PC-3 (cell line): Measurements from ENCODE around the gene CCDC63. TPM values are rescaled to one million over a fixed set of nuclear protein-coding genes. Genes with fewer than 3 reads are reported as not detected.

ENCODE experiments used
- ATAC-seq: fragments of 200-7000 bp; cut with Tn5 transposase; 2 replicates; pipeline ENCODE4 v1.9.1; 2020; ENCODE audit warnings: mild to moderate bottlenecking, moderate library complexity
- BruUV-seq: library from RNA; stranded (reverse); fragments of 400-500 nt; replicated peaks from 2 replicates; lab custom pipeline; 2021; lab: Mats Ljungman, UMichigan
- CTCF ChIA-PET: fragments of 300-600 bp; sonication (Branson Sonifier 250); formaldehyde crosslinking; loops from one replicate; lab custom pipeline; 2022; ENCODE audit warnings: antibody characterized with exemption; lab: Charles Lee
- POLR2A ChIA-PET: fragments of 300-600 bp; sonication (Branson Sonifier 250); formaldehyde crosslinking; loops from one replicate; lab custom pipeline; 2022; ENCODE audit warnings: antibody characterized with exemption; ENCODE audit not compliant: unreplicated experiment; lab: Charles Lee
- DNase-seq: peaks from one replicate; pipeline ENCODE4 v3.0.0-alpha.2; 2015
- H2AFZ ChIP-seq: fragments of 300-600 bp; sonication (generic); 2 replicates; pipeline ENCODE4 v1.6.0; 2016; ENCODE audit warnings: antibody characterized with exemption, low read length
- H3F3A ChIP-seq: fragments of 300-600 bp; sonication (generic); one replicate; pipeline ENCODE4 v1.6.0; 2017; ENCODE audit warnings: antibody characterized with exemption, low read length, control low read depth, mild to moderate bottlenecking; ENCODE audit not compliant: unreplicated experiment
- H3K27ac ChIP-seq: fragments of 300-600 bp; sonication (generic); 2 replicates; pipeline ENCODE4 v1.5.1; 2016; ENCODE audit warnings: mild to moderate bottlenecking, low read length
- H3K27me3 ChIP-seq: fragments of 300-600 bp; sonication (generic); 2 replicates; pipeline ENCODE4 v1.6.1; 2016; ENCODE audit warnings: low read length, mixed read lengths
- H3K36me3 ChIP-seq: fragments of 300-600 bp; sonication (generic); 2 replicates; pipeline ENCODE4 v1.6.1; 2016; ENCODE audit warnings: low read depth, mixed run types, low read length, mixed read lengths
- H3K4me1 ChIP-seq: fragments of 300-600 bp; sonication (generic); 2 replicates; pipeline ENCODE4 v1.5.1; 2016; ENCODE audit warnings: low read length; ENCODE audit not compliant: insufficient read depth
- H3K4me2 ChIP-seq: fragments of 300-600 bp; sonication (generic); 2 replicates; pipeline ENCODE4 v1.6.0; 2016; ENCODE audit warnings: low read length
- H3K4me3 ChIP-seq: fragments of 300-600 bp; sonication (generic); 2 replicates; pipeline ENCODE4 v1.5.1; 2016; ENCODE audit warnings: mild to moderate bottlenecking, low read length, mixed read lengths
- H3K79me2 ChIP-seq: fragments of 300-600 bp; sonication (generic); 2 replicates; pipeline ENCODE4 v1.6.1; 2017; ENCODE audit warnings: low read length, mixed read lengths
- H3K9ac ChIP-seq: fragments of 300-600 bp; sonication (generic); 2 replicates; pipeline ENCODE4 v1.6.0; 2016; ENCODE audit warnings: mild to moderate bottlenecking, low read length
- H3K9me2 ChIP-seq: fragments of 300-600 bp; sonication (generic); replicated peaks from 2 replicates; pipeline ENCODE4 v1.6.1; 2016; ENCODE audit warnings: mixed run types, low read length, mixed read lengths
- H3K9me3 ChIP-seq: fragments of 300-600 bp; sonication (generic); 2 replicates; pipeline ENCODE4 v1.6.1; 2016; ENCODE audit warnings: low read length, mixed read lengths
- H4K20me1 ChIP-seq: fragments of 300-600 bp; sonication (generic); 2 replicates; pipeline ENCODE4 v1.6.1; 2016; ENCODE audit warnings: low read length, mixed read lengths
- EZH2 ChIP-seq: fragments of 300-600 bp; sonication (generic); IDR thresholded peaks from one replicate; pipeline ENCODE4 v1.6.1; 2017; ENCODE audit warnings: antibody characterized with exemption, mild to moderate bottlenecking, low read length; ENCODE audit not compliant: unreplicated experiment
- EZH2phosphoT487 ChIP-seq: fragments of 300-600 bp; sonication (generic); IDR thresholded peaks from 2 replicates; pipeline ENCODE4 v1.6.1; 2018; ENCODE audit warnings: mild to moderate bottlenecking, antibody characterized with exemption, low read length, borderline replicate concordance
- intact Hi-C: fragments of 100-400 bp; cut with micrococcal nuclease; formaldehyde crosslinking; loops from 2 replicates; pipeline ENCODE4 v1.9.0; 2023
- total RNA-seq: library from RNA; depleted of rRNA; stranded (reverse); fragments of >200 nt; gene quantifications from 2 replicates; pipeline ENCODE4 v1.2.3, GENCODE V29; 2014
- TF ChIP-seq, protein P1 (sequence below): fragments of 300-600 bp; sonication (generic); conservative IDR thresholded peaks from 2 replicates; pipeline ENCODE4 v1.5.1; 2017; ENCODE audit warnings: antibody characterized with exemption, low read depth, mild to moderate bottlenecking, low read length

Gene CCDC63
- total RNA-seq, 1 experiment from 2014 or later = not detected

DNA sequence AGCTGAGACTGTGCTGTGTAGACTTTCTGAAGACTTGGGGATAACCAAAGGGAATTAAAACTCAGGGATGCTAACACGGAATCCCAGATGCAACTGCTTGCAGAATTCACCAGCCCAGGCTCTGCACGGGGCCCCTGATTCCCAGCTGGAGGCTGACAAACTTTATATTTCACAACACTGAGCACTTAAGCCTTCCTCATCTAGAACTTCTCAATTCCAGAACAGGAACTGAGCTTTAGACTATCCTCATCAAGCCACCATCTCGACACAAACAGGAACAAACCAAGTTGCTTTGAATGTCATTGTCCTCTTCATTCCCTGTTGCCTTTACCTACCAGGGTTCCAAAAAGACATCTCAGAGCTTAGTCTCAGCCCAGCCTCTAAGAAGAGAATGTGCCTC, 22.2 kb downstream of the CCDC63 start:
- Histone ChIP-seq H3K27me3 (no peaks in the 10 kb centered on the region), H3K4me3 (no peak overlapping the region), H3K27ac (no peak overlapping the region), H3K79me2 (no peaks in the 10 kb centered on the region), H3K9ac (no peak overlapping the region), H3K36me3 (no peaks in the 10 kb centered on the region), H3K4me2 (no peak overlapping the region), H3F3A (no peaks in the 10 kb centered on the region), H3K9me3 (no peaks in the 10 kb centered on the region), H4K20me1 (no peaks in the 10 kb centered on the region), H3K9me2 (no peaks in the 10 kb centered on the region), H3K4me1 (no peaks in the 10 kb centered on the region), H2AFZ (no peak overlapping the region)
- no TSS peak for BruUV-seq
- ATAC-seq (no peak), DNase-seq (no peak)
- POLR2A ChIA-PET = interaction anchor here (0.6 kb wide), 1 partner anchor 260 kb away, joined by 3 read pairs; no protein-coding TSS in a partner anchor
- CTCF ChIA-PET = no interaction called here
- TF ChIP-seq EZH2phosphoT487 (no peak), EZH2 (no peak)
- TF ChIP-seq, protein P1, sequence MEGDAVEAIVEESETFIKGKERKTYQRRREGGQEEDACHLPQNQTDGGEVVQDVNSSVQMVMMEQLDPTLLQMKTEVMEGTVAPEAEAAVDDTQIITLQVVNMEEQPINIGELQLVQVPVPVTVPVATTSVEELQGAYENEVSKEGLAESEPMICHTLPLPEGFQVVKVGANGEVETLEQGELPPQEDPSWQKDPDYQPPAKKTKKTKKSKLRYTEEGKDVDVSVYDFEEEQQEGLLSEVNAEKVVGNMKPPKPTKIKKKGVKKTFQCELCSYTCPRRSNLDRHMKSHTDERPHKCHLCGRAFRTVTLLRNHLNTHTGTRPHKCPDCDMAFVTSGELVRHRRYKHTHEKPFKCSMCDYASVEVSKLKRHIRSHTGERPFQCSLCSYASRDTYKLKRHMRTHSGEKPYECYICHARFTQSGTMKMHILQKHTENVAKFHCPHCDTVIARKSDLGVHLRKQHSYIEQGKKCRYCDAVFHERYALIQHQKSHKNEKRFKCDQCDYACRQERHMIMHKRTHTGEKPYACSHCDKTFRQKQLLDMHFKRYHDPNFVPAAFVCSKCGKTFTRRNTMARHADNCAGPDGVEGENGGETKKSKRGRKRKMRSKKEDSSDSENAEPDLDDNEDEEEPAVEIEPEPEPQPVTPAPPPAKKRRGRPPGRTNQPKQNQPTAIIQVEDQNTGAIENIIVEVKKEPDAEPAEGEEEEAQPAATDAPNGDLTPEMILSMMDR = no peak
- intact Hi-C loops = no loop called here

DNA sequence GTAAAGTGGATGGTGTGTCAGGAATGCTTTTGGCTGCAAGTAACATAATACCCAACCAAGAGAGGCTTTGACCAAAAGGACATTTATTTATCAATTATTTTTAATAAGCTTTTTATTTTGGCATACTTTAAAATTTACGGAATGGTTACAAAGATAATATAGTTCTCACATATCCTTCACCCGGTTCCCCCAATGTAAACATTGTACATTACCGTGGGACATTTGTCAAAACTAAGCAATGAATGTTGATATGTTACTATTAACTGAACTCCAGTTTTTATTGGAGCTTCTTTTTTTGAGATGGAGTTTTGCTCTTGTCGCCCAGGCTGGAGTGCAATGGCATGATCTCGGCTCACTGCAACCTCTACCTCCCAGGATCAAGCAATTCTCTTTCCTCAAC, 23.0 kb downstream of the CCDC63 start:
- Histone ChIP-seq H3F3A (no peaks in the 10 kb centered on the region), H3K4me3 (no peak overlapping the region), H3K4me2 (no peak overlapping the region), H3K9ac (no peak overlapping the region), H3K27me3 (peaks cover 5% of the 10 kb centered on the region; the same call in 1 of the 2 replicates), H2AFZ (no peak overlapping the region), H3K36me3 (no peaks in the 10 kb centered on the region), H3K4me1 (no peaks in the 10 kb centered on the region), H3K9me2 (no peaks in the 10 kb centered on the region), H3K9me3 (no peaks in the 10 kb centered on the region), H3K79me2 (no peaks in the 10 kb centered on the region), H4K20me1 (no peaks in the 10 kb centered on the region), H3K27ac (no peak overlapping the region)
- ATAC-seq (no peak), DNase-seq (no peak)
- BruUV-seq = no TSS peak
- intact Hi-C loops = no loop called here
- CTCF ChIA-PET = no interaction called here
- no peak for TF ChIP-seq EZH2
- TF ChIP-seq EZH2phosphoT487 = no peak
- TF ChIP-seq, protein P1 = no peak
- POLR2A ChIA-PET = interaction anchor here (0.7 kb wide), 1 partner anchor 507 kb away, joined by 3 read pairs; no protein-coding TSS in a partner anchor

DNA sequence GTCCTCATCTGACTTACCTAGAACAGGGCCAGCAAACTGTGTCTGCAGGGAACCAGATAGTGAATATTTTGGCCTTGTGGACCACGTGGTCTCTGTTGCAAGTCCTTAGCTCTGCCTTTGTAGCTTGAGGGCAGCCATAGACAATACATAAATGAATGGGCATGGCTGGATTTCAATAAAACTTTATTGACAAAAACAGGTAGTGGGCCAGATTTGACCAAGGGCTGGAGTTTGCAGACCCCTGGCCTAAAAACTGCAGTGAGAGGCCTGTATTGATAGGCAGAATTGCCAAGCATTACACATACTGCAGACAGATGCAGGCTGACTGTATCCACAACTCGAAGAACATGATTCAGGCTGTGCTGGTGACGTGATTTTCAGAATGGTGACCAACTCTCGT, 25.3 kb downstream of the CCDC63 start:
- Histone ChIP-seq H3K9ac (no peak overlapping the region), H2AFZ (no peak overlapping the region), H3K9me2 (no peaks in the 10 kb centered on the region), H3K4me1 (no peaks in the 10 kb centered on the region), H3F3A (no peaks in the 10 kb centered on the region), H3K27ac (no peak overlapping the region), H3K79me2 (no peaks in the 10 kb centered on the region), H3K36me3 (no peaks in the 10 kb centered on the region), H3K9me3 (no peaks in the 10 kb centered on the region), H3K4me3 (no peak overlapping the region), H3K27me3 (peaks cover 10% of the 10 kb centered on the region; the same call in 1 of the 2 replicates), H3K4me2 (no peak overlapping the region), H4K20me1 (no peaks in the 10 kb centered on the region)
- peak; percentile 20 for DNase-seq
- CTCF ChIA-PET = no interaction called here
- TF ChIP-seq, protein P1 = no peak
- no peak for TF ChIP-seq EZH2
- no peak for ATAC-seq
- BruUV-seq = no TSS peak
- POLR2A ChIA-PET = no interaction called here
- intact Hi-C loops = no loop called here
